Stimulated activated naive CD8-positive, alpha-beta T cell treated with anti-CD3 and anti-CD28 coated beads, Interleukin-15, Interleukin-2, amounts not matched to agents 100 U/mL and 50 U/mL, for 24 hours (primary cell): ENCODE results near the gene CLEC2L.
A peak's percentile ranks its signal among the peaks of the same experiment; 100 is the strongest.

ENCODE experiments used
- ATAC-seq: fragments of 150-1000 bp; cut with Tn5 transposase; one replicate; pipeline ENCODE4 v1.10.0; 2021
- DNase-seq: peaks from one replicate; pipeline ENCODE4 v3.0.0; 2021

Gene CLEC2L

DNA sequence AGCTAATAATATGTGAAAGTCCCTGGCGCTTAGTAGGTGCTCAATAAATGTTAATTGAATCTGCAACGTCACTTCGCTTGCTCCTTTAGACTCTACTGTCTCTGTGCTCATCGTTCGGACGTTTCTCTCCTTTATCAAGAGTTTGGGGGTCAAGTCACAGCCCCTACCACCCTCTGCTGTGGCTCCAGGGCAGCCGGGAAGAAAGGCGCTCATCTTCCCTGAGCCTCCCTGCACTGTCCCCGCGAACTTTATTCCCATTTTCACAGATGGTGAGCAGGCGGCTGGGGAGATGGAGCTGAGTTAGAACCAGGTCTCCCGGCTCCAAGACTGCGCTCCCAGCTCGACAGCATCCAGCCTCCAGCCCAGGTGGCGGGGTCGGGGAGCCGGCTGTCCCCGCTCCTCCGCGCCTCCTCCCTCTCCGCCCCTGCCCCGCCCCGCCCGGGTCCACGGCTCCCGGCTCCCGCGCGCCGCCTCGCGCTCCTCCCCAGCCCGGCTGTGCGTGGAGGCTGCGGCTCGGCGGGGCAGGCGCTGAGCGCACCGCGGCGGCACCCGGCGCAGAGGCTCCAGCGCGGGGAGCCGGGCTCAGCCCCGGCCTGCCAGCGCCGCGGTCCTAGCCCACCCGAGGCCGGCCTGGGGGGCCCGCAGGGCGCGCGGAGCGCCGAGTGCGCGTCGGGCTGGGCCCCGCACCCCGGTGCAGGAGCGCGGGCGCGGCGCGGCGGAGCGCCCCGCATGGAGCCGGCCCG, at the start of gene CLEC2L:
Gene CLEC2L (plus strand): TSS at position 487 of the 743 bp plus-strand sequence. CDS start 243 bp downstream, at position 730.
- peak; percentile 30 for ATAC-seq
- peak; percentile 17 for DNase-seq

DNA sequence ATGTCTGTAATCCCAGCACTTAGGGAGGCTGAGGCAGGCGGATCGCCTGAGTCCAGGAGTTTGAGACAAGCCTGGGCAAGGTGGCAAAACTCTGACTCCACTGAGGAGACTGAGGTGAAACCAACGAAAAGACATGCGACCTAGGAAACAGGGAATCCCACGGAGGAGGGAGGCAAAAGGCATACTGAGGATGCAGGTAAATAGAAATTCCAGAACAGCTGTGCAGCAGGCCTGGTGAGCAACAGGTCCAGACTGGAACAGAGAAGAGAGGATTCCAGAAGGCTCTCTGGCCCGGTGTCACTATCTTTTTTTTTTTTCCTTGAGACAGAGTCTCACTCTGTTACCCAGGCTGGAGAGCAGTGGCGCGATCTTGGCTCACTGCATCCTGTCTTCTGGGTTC, 47.3 kb upstream of the CLEC2L start:
- no peak for DNase-seq
- ATAC-seq, result no peak

DNA sequence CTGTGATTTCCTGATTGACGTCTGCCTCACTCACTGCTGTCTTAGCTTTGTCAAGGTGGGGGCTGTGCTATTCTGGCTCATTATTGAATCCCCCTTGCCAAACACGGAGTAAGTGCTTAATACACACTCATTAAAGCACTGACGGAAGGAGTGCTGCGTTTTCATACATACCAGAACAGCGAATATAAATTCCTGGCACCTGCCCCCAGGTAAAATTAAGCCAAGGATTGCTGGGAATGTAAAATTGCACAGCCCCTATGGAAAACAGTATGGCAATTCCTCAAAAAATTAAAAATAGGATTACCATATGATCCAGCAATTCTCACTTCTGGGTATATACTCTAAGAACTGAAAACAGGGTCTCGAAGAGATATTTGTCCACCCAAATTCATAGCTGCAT, 46.6 kb upstream of the CLEC2L start:
- ATAC-seq (no peak), DNase-seq (no peak)

DNA sequence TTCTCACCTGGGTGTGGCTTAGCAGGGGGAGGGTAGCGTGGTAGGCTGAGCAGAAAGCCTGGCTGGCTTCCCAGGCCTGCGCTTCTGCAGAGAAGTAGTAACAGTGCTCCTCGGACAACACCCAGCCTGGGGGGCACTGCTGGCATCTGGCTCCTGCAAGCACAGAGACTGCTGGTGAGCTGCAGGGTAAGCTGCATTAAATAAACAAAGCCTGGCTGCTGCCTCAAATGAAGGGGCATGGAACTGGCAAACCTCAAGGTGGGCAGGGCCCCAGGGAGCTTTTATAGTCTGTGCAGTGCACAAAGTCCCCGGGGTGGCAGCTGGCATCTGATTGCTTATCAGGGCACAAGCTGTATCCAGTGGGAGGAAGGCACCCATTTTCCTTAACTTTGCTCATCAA, 43.9 kb upstream of the CLEC2L start:
- no peak for DNase-seq
- no peak for ATAC-seq

GRCh38 chr7:139481364-139481763, 42.1 kb upstream of the CLEC2L start:
- no peak for DNase-seq
- ATAC-seq, result no peak

- ATAC-seq (no peak), DNase-seq (no peak)
Observed at GRCh38 chr7:139482122-139482521, 41.4 kb upstream of the CLEC2L start.

DNA sequence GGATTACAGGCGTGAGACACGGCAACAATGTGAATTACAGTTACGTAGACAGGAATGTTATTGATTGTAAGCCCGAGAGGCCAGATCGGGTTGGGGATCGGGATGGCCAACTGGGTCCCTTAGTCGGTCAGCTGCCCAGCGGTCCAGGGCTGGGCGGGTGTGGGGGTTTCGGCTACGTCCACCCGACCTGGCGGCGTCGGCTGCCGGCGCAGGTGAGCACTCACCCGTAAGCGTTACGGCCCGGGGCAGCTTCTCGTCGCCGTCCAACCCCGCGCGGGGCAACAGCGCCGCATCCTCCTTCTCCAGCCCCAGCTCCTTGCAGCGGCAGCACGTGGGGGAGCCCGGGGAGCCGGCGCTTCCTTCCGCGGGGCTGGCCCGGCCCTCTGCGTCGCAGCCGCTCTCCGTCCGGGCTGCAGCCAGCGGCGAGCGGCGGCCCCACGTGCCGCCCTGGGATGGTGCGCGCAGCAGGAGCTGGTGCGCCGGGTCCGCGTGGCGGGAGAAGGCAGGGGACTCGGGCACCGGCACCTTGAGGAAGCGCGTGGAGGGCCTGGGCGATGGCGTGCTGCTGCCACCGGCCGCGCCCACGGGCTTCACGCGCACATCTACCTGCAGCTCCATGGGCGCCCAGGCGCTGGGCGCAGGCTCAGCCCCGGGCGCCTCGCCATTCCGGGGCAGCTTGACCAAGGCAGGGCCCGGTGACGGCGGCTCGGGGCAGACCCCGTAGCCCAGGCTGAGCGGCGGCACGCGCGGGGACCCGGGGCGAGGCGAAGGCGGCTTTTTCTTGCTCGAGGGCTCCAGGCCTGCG, 40.6 kb upstream of the CLEC2L start:
- DNase-seq (peak; percentile 29), ATAC-seq (peak; percentile 17)

DNA sequence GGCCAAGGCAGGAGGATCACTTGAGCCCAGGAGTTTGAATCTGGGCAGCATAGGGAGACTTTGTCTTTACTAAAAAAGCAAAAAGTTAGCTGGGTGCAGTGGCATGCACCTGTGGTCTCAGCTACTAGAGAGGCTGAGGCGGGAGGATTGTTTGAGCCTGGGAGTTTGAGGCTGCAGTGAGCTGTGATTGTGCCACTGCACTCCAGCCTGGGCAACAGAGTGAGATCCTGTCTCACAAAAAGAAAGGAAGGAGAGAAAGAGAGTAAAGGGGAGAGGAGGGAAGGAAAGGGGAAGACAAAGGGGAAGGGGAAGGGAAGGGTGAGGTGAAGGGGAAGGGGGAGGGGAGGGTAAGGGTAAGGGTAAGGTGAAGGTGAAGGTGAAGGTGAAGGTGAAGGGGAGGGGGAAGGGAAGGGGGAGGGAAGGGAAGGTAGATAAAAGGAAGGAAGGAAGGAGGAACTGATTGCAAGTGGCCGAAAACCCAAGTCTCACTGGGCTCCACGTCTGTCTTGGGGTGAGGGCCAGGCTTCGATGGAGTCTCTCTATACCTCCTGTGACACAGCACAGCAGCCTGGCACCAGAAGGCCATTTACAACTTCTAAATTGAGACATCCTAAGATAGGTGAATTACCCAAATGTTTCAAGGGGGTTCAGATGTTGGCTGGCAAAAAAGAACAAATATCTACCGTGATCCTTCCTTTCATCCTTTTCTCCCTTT, 36.0 kb upstream of the CLEC2L start:
- no peak for ATAC-seq
- DNase-seq, result no peak

DNA sequence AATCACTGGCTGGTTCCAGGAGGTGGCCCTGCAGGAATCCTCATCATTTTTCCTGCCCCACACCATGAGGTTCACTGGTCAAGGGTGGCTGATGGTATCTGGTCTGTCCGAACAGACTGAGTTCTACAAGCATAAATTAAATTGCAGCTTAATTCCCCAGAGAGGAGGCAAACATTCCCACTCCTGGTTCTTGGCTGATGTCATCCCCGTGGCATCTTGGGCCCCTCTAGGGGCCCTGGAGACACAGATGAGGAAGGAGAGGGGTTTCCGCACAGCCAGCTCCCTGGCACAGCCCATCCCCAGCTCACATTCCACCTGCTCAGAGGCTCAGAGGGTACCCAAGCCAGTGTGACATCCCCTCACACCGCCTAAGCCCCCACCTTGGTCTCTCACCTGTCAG, 34.7 kb upstream of the CLEC2L start:
- no peak for ATAC-seq
- no peak for DNase-seq

DNA sequence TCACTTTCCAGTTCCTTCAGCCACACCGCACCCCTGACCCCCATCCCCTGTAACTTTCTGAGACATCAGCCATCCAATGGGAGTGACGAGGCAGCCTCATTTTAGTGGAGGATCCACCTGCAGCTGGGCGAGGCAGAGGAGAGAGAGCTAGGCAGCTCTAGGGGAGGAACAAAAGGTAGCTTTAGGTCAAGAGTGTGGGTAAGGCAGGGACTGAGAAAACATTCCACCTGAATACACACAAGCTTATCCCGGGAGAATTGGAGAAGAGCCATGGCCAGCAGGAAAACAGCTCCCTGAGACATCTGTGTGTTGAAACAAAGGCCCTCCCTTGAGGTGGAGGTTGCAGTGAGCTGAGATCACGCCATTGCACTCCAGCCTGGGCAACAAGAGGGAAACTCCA, 33.4 kb upstream of the CLEC2L start:
- DNase-seq (no peak), ATAC-seq (no peak)

DNA sequence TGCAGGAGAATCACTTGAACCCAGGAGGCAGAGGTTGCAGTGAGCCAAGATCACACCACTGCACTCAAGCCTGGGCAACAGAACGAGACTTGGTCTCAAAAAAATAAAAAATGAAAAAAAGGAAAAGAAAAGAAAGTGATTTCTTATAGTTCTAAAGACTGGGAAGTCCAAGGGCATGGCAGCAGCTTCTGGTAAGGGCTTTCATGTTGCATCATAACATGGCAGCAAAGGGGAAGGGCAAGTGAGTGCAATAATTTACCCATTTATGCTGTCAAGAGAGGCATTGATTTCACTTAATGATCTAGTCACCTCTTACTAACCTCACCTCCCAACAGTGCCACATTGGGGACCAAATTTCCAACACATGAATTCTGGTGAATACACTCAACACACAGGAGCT, 31.2 kb upstream of the CLEC2L start:
- ATAC-seq (no peak), DNase-seq (no peak)

DNA sequence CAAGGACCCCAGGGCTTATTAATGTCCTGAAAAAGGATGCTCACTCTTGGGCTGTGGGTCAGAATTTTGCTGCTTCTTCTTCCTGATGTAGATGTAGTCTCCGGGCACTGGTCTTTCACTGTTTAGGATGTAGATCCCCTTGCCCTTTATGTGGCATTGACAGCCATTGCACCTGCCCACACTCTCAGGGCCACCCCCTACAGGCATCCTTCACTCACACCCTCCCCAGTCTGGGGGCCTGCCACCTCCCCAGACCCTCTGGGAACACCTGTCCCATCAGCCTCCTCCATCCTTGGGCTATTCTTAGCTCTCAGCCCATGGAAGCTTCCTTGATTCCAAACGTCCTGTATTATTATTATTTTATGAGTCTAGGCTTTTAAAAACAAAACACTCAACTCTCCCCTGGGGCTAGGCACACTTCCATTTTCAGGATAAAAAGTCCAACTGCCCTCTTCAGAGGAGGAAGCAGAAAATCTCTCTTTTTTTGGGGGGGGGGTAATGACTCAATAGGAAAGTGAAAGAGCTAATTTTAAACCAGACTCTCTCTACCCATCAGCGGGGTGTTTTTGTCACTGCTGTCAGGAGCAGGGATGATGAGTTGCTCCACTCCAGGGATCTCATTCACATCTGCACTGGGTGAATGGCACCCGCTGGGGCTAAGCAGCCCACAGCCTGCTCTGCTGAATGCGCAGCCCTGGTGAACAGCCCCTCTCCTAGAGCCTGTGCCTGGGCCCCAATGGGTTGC, 28.5 kb upstream of the CLEC2L start:
- ATAC-seq, result peak; percentile 68

DNA sequence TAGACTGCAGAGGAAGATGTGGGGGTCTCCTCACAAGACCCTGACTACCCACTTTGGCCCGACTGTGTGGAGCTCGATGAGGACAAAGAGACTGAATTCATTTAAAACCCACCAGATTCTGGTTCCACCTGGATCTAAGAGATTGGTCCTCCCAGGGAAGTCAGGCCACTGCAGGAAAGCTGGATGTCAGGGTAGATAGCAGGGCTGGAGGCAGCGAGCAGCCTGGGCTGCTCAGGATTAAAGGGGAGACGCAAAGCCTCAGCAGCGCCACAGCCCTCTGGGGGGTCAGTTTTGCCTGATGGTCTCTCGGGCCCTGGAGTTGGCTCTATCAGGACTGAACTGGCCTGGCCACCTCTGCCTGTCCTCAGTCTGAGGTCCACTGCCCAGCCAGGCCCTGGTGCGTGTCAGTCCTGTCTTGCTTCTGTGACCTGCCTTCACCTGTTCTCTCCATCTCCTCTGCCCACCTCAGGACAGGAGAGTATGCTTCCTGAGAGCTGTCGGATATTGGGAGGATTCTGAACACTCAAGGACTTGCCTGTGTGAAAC, 27.8 kb upstream of the CLEC2L start:
- DNase-seq, result no peak
- ATAC-seq, result no peak

More for the DNA sequence above, 28.5 kb upstream of the CLEC2L start:
- DNase-seq, result peak; percentile 15

- ATAC-seq, result no peak
- DNase-seq, result no peak
Observed at GRCh38 chr7:139496528-139496927, 27.0 kb upstream of the CLEC2L start.

GRCh38 chr7:139500770-139501138, 22.7 kb upstream of the CLEC2L start:
- DNase-seq (no peak), ATAC-seq (no peak)

GRCh38 chr7:139502226-139502625, 21.3 kb upstream of the CLEC2L start:
- DNase-seq, result no peak
- no peak for ATAC-seq

GRCh38 chr7:139505563-139505962, 17.9 kb upstream of the CLEC2L start:
- DNase-seq, result peak; percentile 28

DNA sequence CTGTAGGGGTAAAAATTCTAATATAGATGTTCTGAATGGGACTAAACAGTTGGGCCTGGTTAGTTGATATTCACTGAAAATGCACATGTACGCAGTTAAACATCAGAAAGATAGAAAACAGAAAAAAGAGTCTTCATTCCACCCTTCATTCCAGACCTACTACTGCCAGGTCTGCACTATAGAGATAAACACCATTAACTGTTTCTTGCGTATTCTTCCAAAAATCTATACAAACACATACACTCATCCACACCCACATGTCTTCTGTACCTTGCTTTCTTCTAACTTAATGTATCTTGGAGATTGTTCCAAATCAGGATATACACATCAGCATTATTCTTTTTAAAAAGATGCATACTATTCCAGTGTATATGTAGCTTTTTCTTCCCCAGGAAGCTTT, 13.9 kb upstream of the CLEC2L start:
- ATAC-seq, result no peak

More at GRCh38 chr7:139505563-139505962, 17.9 kb upstream of the CLEC2L start:
- ATAC-seq, result no peak

GRCh38 chr7:139511315-139511714, 12.2 kb upstream of the CLEC2L start:
- ATAC-seq, result no peak
- DNase-seq, result no peak

More for the DNA sequence above, 13.9 kb upstream of the CLEC2L start:
- DNase-seq, result no peak

DNA sequence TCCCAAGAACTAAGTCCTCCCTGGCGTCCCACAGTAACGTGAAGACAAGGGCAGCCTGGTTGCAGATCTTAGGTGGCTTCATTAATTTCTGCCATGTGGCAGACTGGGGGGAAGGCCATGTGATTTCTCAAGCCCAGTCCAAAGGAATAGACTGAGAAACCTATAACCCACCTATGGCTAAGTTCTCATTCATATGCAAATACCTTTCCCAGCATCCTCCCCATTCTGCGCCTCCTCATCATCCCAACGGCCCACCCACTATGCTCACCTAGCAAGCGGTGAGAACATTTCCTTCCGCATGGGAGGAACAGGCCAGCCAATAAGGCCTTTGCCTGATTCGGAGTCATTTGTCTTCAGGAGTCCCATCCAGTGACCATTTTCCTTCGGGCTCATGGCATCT, 8.2 kb upstream of the CLEC2L start:
- DNase-seq (no peak), ATAC-seq (no peak)

GRCh38 chr7:139521439-139521838, 2.0 kb upstream of the CLEC2L start:
- no peak for ATAC-seq
- no peak for DNase-seq

- DNase-seq (no peak), ATAC-seq (no peak)
Observed at GRCh38 chr7:139522830-139523198, 671 bp upstream of the CLEC2L start.
